GM12874 (cell line): ENCODE results near the gene ZNF620.
A peak's percentile ranks its signal among the peaks of the same experiment; 100 is the strongest.

Experiments
- TF ChIP-seq, protein P1 (sequence below): IDR thresholded peaks from 2 replicates; pipeline ENCODE4 v1.5.1; 2011; ENCODE audit warnings: low read depth, mild to moderate bottlenecking, control low read depth, low read length, moderate library complexity; ENCODE audit not compliant: insufficient read depth

The ZNF620 gene

DNA sequence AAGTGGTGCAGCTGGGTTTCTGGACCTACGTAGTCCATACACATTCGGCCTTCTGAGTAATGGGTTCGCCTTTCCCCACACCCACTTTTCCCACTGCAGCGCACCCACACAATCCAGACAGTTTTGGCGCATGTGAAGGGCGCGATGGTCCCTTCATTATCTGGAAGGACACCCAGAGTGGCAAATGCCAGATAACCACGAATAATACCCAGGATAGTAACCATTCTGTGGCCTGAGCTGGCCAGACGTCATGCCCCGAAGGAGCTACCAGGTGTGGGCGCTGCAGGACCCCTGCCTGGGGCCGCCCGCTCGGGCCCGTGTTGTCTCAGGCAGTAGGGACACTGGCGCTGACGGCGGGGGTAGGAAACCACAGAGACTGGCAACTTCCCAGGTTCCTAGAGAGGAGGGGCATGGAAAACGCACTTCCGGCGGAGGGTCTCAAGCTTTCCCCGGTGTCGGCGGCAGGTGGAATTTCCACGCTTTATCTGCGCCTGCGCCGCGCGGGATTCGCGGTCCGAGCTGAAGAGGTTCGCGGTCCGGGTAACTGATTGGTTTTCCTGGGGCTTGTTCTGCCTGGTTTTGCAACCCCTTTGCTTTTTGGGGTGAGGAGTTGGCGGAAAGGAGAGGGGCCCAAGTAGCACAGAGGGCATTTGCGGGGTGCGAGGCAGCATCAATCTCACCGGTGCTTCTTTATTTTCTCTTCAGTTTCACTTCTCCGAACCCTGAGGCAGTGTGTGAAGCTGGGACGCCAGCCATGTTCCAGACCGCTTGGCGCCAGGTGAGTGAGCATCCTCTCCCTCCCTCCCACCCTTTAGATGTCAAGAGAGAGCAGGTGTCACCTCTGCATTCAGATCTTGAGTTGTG, at the start of gene ZNF620:
ZNF620 (plus strand) TSS at position 441 of the 864 bp plus-strand sequence; CDS start at position 755, 314 bp downstream.
- TF ChIP-seq, protein P1, sequence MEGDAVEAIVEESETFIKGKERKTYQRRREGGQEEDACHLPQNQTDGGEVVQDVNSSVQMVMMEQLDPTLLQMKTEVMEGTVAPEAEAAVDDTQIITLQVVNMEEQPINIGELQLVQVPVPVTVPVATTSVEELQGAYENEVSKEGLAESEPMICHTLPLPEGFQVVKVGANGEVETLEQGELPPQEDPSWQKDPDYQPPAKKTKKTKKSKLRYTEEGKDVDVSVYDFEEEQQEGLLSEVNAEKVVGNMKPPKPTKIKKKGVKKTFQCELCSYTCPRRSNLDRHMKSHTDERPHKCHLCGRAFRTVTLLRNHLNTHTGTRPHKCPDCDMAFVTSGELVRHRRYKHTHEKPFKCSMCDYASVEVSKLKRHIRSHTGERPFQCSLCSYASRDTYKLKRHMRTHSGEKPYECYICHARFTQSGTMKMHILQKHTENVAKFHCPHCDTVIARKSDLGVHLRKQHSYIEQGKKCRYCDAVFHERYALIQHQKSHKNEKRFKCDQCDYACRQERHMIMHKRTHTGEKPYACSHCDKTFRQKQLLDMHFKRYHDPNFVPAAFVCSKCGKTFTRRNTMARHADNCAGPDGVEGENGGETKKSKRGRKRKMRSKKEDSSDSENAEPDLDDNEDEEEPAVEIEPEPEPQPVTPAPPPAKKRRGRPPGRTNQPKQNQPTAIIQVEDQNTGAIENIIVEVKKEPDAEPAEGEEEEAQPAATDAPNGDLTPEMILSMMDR = peak; percentile 64

GRCh38 chr3:40456279-40456939, 49.4 kb upstream of the ZNF620 start:
- TF ChIP-seq, protein P1 = no peak

- TF ChIP-seq, protein P1 = no peak
Measured at GRCh38 chr3:40456940-40457823, 48.7 kb upstream of the ZNF620 start, which contains the start of gene RPL14. Gene RPL14, plus strand, starts transcription at chr3:40457339. Its CDS starts 133 bp downstream, at chr3:40457472.

DNA sequence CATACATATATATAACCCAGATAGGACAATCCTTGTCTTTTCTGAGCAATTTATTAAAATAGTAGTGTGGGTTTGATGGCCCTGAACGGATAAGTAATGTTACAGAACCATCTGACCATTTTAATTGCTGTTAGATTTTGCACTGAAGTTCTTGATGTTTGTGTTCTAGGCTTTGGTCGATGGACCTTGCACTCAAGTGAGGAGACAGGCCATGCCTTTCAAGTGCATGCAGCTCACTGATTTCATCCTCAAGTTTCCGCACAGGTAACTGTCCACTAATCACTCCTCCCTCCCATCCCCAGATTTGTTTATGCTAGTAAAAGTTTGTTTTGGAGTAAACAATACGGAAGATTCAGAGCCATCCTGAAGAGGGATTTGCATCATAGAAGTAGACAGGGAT, 47.4 kb upstream of the ZNF620 start:
- TF ChIP-seq, protein P1 = no peak

DNA sequence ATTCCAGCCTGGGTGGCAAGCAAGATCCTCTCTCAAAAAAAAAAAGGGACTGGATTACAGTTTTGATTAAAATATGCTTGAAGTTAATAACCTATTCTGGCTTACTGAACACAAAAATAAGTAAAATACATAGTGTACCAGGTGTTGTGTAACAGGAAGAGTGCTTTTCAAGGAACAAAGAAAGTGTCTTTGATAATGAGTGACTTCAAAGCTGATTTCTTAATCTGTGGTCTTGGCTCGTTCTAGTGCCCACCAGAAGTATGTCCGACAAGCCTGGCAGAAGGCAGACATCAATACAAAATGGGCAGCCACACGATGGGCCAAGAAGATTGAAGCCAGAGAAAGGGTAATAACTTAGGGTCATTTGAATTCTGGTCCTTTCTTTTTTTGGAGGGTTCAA, 44.7 kb upstream of the ZNF620 start:
- TF ChIP-seq, protein P1 = no peak

GRCh38 chr3:40463579-40463978, 42.3 kb upstream of the ZNF620 start:
- TF ChIP-seq, protein P1 = no peak
